A549 (cell line): ENCODE data around the gene KRT14. TPM values are rescaled to one million over a fixed set of nuclear protein-coding genes. Genes with fewer than 3 reads are reported as not detected.
A peak's percentile ranks its signal among the peaks of the same experiment; 100 is the strongest.

Source experiments
- ATAC-seq, 2 experiments: fragments of 200-7000 bp in 1 of 2; fragments of >200 bp in 1 of 2; cut with Nextera tagmentation in 1 of 2; cut with Tn5 transposase in 1 of 2; 3 replicates each; pipeline versions ENCODE4 v1.8.0 to v1.9.1; 2018 to 2020; ENCODE audit warnings: mild to moderate bottlenecking in 1 of 2, moderate library complexity in 1 of 2
- CTCF ChIA-PET: fragments of 300-600 bp; sonication (Branson Sonifier 250); formaldehyde crosslinking; extraction: SDS; loops from one replicate; lab custom pipeline; 2021; ENCODE audit warnings: antibody characterized with exemption, inconsistent platforms; lab: Yijun Ruan, JAX
- POLR2A ChIA-PET: fragments of 350-600 bp; formaldehyde crosslinking; extraction: SDS; loops from one replicate; lab custom pipeline; 2021; ENCODE audit warnings: antibody characterized with exemption, inconsistent platforms; lab: Yijun Ruan, JAX
- DNase-seq, 2 experiments: peaks; one replicate each; pipeline versions ENCODE4 v3.0.0 to v3.0.0-alpha.2; 2011 to 2016; ENCODE audit warnings: low read depth in 1 of 2, low spot score in 1 of 2
- FAIRE-seq: peaks from 2 replicates; lab custom pipeline; 2011; peaks lifted over from hg19 to GRCh38; lab: Jason Lieb, UNC
- H3K27ac ChIP-seq, 2 experiments: fragments of >200 bp; sonication (Bioruptor Twin); formaldehyde crosslinking; 3 replicates each; pipeline ENCODE4 v1.5.1; 2016 to 2017
- H3K4me1 ChIP-seq: fragments of >200 bp; sonication (Bioruptor Twin); formaldehyde crosslinking; 3 replicates; pipeline ENCODE4 v1.6.1; 2016
- H3K4me2 ChIP-seq: fragments of >200 bp; sonication (Bioruptor Twin); formaldehyde crosslinking; 3 replicates; pipeline ENCODE4 v1.6.1; 2016
- H3K4me3 ChIP-seq: fragments of >200 bp; sonication (Bioruptor Twin); formaldehyde crosslinking; 3 replicates; pipeline ENCODE4 v1.5.1; 2016
- H3K9me3 ChIP-seq: fragments of >200 bp; sonication (Bioruptor Twin); formaldehyde crosslinking; 3 replicates; pipeline ENCODE4 v1.6.1; 2016
- BHLHE40 ChIP-seq: IDR thresholded peaks from 2 replicates; pipeline ENCODE4 v1.6.1; 2012; ENCODE audit warnings: low read depth, low read length, inconsistent platforms
- E2F6 ChIP-seq: IDR thresholded peaks from 2 replicates; pipeline ENCODE4 v1.6.1; 2012; ENCODE audit warnings: low read depth, borderline replicate concordance
- ESRRA ChIP-seq: fragments of 150-350 bp; IDR thresholded peaks from 2 replicates; pipeline ENCODE4 v1.6.1; 2014; ENCODE audit warnings: mild to moderate bottlenecking, low read length, borderline replicate concordance
- FOXS1 ChIP-seq: fragments of 250-450 bp; sonication (Bioruptor Pico); IDR thresholded peaks from 2 replicates; pipeline ENCODE4 v1.5.0; 2020; ENCODE audit warnings: mild to moderate bottlenecking, moderate library complexity
- HES2 ChIP-seq: fragments of >200 bp; sonication (Bioruptor Twin); formaldehyde crosslinking; IDR thresholded peaks from 2 replicates; pipeline ENCODE4 v1.6.1; 2016
- HOXB5 ChIP-seq: fragments of 250-450 bp; sonication (Bioruptor Pico); IDR thresholded peaks from 2 replicates; pipeline ENCODE4 v1.5.0; 2020; ENCODE audit warnings: mild to moderate bottlenecking, moderate library complexity
- MYC ChIP-seq: IDR thresholded peaks from 2 replicates; pipeline ENCODE4 v1.6.1; 2012; ENCODE audit warnings: mild to moderate bottlenecking, inconsistent platforms, low read length, improper control_type of control experiment, borderline replicate concordance
- NFE2L2 ChIP-seq: fragments of 150-350 bp; conservative IDR thresholded peaks from 2 replicates; pipeline ENCODE4 v1.6.1; 2014; ENCODE audit warnings: low read length
- PHF8 ChIP-seq: fragments of 200-600 bp; sonication (generic); IDR thresholded peaks from 2 replicates; pipeline ENCODE4 v1.6.1; 2016; ENCODE audit warnings: low read depth, mild to moderate bottlenecking, antibody characterized with exemption, moderate library complexity, borderline replicate concordance
- RAD21 ChIP-seq, 2 experiments: fragments of >200 bp in 1 of 2; sonication (Bioruptor Twin) in 1 of 2; formaldehyde crosslinking in 1 of 2; IDR thresholded peaks in 1 of 2; conservative IDR thresholded peaks in 1 of 2; 2 replicates in 1 of 2; 3 replicates in 1 of 2; pipeline ENCODE4 v1.6.1; 2012 to 2018; ENCODE audit warnings: inconsistent platforms in 1 of 2
- RARB ChIP-seq: fragments of 250-450 bp; sonication (Bioruptor Pico); IDR thresholded peaks from 2 replicates; pipeline ENCODE4 v1.8.0; 2021; ENCODE audit warnings: mild to moderate bottlenecking, moderate library complexity
- RCOR1 ChIP-seq: fragments of 150-350 bp; IDR thresholded peaks from 2 replicates; pipeline ENCODE4 v1.6.1; 2014; ENCODE audit warnings: antibody characterized with exemption, low read length, low read depth
- REST ChIP-seq: fragments of 200-600 bp; sonication (generic); IDR thresholded peaks from 2 replicates; pipeline ENCODE4 v1.6.1; 2016; ENCODE audit warnings: antibody characterized with exemption, mild to moderate bottlenecking, moderate library complexity
- RFX5 ChIP-seq: fragments of 450-650 bp; IDR thresholded peaks from 2 replicates; pipeline ENCODE4 v1.7.1; 2014; ENCODE audit warnings: antibody characterized with exemption, mild to moderate bottlenecking, moderate library complexity
- TP53 ChIP-seq: fragments of 250-450 bp; sonication (Bioruptor Pico); IDR thresholded peaks from 2 replicates; pipeline ENCODE4 v1.5.0; 2021; ENCODE audit warnings: mild to moderate bottlenecking, moderate library complexity
- ZC3H11A ChIP-seq: fragments of 450-650 bp; IDR thresholded peaks from 2 replicates; pipeline ENCODE4 v1.6.1; 2014; ENCODE audit warnings: antibody characterized with exemption, mild to moderate bottlenecking
- ZFP36 ChIP-seq: fragments of 450-650 bp; IDR thresholded peaks from 2 replicates; pipeline ENCODE4 v1.6.1; 2014; ENCODE audit warnings: borderline replicate concordance; ENCODE audit not compliant: partially characterized antibody
- WGBS: methylation state at CpG from one replicate; pipeline ENCODE4 v1.1.6; 2017; ENCODE audit errors: missing lambda C conversion rate; 5-methylcytosine and 5-hydroxymethylcytosine counted together
- polyA plus RNA-seq, 4 experiments: library from polyadenylated mRNA; depleted of rRNA in 3 of 4; stranded (reverse); fragments of >200 nt; fragmentation: RNase III in 1 of 4; extraction: RNeasy Plus Mini Kit Qiagen cat#74134 plus additional on column Dnase treatment in 1 of 4; gene quantifications; 2 replicates in 3 of 4; 3 replicates in 1 of 4; pipeline ENCODE4 v1.2.3, GENCODE V29; 2011 to 2017

Gene KRT14
- polyA plus RNA-seq, 2 of the 4 experiments (the other 2 are of a cell fraction): 0.04 to 0.10 TPM

GRCh38 chr17:41631898-41632285, 45.2 kb upstream of the KRT14 start:
- ATAC-seq: no peak
- H3K4me3 ChIP-seq: no peak overlapping the region
- TF ChIP-seq REST: no peak
- no peak for TF ChIP-seq BHLHE40
- no peak for TF ChIP-seq FOXS1 (CRISPR knock-in tag)
- no peak for TF ChIP-seq RARB (CRISPR knock-in tag)
- no peak for TF ChIP-seq RFX5
- no peak for TF ChIP-seq ESRRA
- no peak for TF ChIP-seq RCOR1
- TF ChIP-seq NFE2L2: no peak
- TF ChIP-seq TP53 (CRISPR knock-in tag): no peak
- FAIRE-seq: no peak
- H3K4me1 ChIP-seq: no peaks in the 10 kb centered on the region
- ChIA-PET POLR2A (no interaction called here), CTCF (interaction anchor here (4.6 to 9.5 kb wide), 2 partner anchors 17 to 83 kb away, joined by 22 to 56 read pairs; no protein-coding TSS in a partner anchor)
- H3K27ac ChIP-seq: no peak overlapping the region
- no peak overlapping the region for H3K4me2 ChIP-seq
- no peak for DNase-seq
- no peaks in the 10 kb centered on the region for H3K9me3 ChIP-seq
- WGBS: 81% methylated on average over 15 of the region's 15 CpGs

GRCh38 chr17:41631025-41631897, 44.6 kb upstream of the KRT14 start:
- H3K4me2 ChIP-seq: no peak overlapping the region
- DNase-seq (no peak), FAIRE-seq (no peak), ATAC-seq (no peak)
- H3K27ac ChIP-seq: no peak overlapping the region
- no peaks in the 10 kb centered on the region for H3K4me1 ChIP-seq
- TF ChIP-seq E2F6: no peak
- no peak for TF ChIP-seq HES2
- TF ChIP-seq ZFP36: peak; percentile 66
- no peak for TF ChIP-seq HOXB5 (CRISPR knock-in tag)
- no peak for TF ChIP-seq MYC
- ChIA-PET POLR2A (no interaction called here), CTCF (interaction anchor here (0.7 to 9.5 kb wide), 4 partner anchors 10 to 82 kb away, joined by 3 to 56 read pairs (median 12); no protein-coding TSS in a partner anchor)
- 80% methylated on average over 7 of the region's 8 CpGs for WGBS
- H3K4me3 ChIP-seq: no peak overlapping the region
- no peaks in the 10 kb centered on the region for H3K9me3 ChIP-seq

- H3K27ac ChIP-seq: no peak overlapping the region
- ChIA-PET POLR2A (no interaction called here), CTCF (interaction anchor here (0.6 to 9.5 kb wide), 7 partner anchors 18 to 1402 kb away, joined by 3 to 56 read pairs (median 4); no protein-coding TSS in a partner anchor)
- FAIRE-seq (no peak), ATAC-seq (no peak), DNase-seq (no peak)
- 69% methylated on average over 13 of the region's 13 CpGs for WGBS
- H3K4me1 ChIP-seq: 0 out of 3 replicates have a peak, but pooled peaks cover 2% of the 10 kb centered on the region
- no peak overlapping the region for H3K4me3 ChIP-seq
- no peak overlapping the region for H3K4me2 ChIP-seq
- H3K9me3 ChIP-seq: no peaks in the 10 kb centered on the region
- no peak for TF ChIP-seq ZC3H11A
- no peak for TF ChIP-seq PHF8
- TF ChIP-seq RAD21 (conservative IDR thresholded peaks at IDR 0.05 in 1 of 2, IDR thresholded peaks at IDR 0.05 in 1 of 2): no peak
- no peak for TF ChIP-seq RARB (CRISPR knock-in tag)
These were observed 43.4 kb upstream of the KRT14 start for GRCh38 chr17:41629826-41630670.
